HL-60 (cell line): ENCODE results near the gene MYO7A.

Source experiments
- POLR2AphosphoS5 ChIP-seq: IDR thresholded peaks from 2 replicates; pipeline ENCODE4 v1.6.1; 2012; ENCODE audit warnings: low read depth
- TF ChIP-seq, protein P1 (sequence below): IDR thresholded peaks from one replicate; pipeline ENCODE4 v1.5.1; 2011; ENCODE audit warnings: low read length, control low read depth, inconsistent platforms; ENCODE audit not compliant: insufficient read depth

DNA sequence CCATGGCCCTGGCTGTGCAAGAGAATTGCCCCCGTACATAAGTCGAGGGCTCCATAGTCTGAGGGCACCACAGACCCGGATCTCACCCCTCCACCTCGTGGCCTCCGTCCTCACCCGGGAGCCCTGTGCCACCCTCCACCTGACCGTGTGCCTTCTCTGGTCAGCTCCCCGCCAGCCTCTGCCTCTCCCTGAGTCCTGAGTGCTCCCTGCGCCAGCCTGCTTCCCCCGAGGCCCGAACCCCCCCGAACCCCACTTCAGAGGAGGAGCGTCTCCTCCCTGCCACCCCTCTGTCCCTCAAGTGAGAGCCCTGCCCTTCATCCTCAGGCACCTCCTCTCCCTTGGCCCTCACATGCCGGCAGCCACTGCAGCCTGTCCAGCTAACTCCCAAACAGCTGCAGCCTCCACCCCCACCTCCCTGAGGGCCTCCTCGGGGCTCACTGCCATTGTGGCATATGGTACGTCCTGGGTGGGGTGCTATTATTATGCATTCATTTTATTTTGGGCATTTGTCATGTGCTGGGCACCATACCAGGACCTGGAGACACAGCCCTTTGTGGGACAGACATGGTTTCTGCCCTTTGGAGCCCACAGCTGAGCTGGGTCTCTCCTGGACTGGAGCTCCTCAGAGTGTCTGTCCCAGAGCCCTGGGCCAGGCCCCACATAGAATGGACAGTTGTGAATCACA, 67.2 kb downstream of the MYO7A start:
- TF ChIP-seq, protein P1, sequence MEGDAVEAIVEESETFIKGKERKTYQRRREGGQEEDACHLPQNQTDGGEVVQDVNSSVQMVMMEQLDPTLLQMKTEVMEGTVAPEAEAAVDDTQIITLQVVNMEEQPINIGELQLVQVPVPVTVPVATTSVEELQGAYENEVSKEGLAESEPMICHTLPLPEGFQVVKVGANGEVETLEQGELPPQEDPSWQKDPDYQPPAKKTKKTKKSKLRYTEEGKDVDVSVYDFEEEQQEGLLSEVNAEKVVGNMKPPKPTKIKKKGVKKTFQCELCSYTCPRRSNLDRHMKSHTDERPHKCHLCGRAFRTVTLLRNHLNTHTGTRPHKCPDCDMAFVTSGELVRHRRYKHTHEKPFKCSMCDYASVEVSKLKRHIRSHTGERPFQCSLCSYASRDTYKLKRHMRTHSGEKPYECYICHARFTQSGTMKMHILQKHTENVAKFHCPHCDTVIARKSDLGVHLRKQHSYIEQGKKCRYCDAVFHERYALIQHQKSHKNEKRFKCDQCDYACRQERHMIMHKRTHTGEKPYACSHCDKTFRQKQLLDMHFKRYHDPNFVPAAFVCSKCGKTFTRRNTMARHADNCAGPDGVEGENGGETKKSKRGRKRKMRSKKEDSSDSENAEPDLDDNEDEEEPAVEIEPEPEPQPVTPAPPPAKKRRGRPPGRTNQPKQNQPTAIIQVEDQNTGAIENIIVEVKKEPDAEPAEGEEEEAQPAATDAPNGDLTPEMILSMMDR: no peak
- no peak for TF ChIP-seq POLR2AphosphoS5
